ENCODE measurements around the gene ZNF782.
"Not testable (repeated sequence)": the region's sequence is repeated elsewhere in the genome, so short reads cannot be mapped to it uniquely, and the experiment has no call there.

ZNF782 gene

GRCh38 chr9:96853781-96854650, at the start of gene ZNF782:
TSS of gene ZNF782 (minus strand) at chr9:96854514. CDS start at chr9:96851961, 2,553 bp downstream.
- no peaks in the 10 kb centered on the region; the same call in 1 of the 2 replicates for H3K36me3 ChIP-seq (ENCODE audit: insufficient read depth, low read length)
- peak within 1 kb of the TSS; percentile 90 for H3K4me3 ChIP-seq
- H3K27ac ChIP-seq = no peak within 1 kb of the TSS

DNA sequence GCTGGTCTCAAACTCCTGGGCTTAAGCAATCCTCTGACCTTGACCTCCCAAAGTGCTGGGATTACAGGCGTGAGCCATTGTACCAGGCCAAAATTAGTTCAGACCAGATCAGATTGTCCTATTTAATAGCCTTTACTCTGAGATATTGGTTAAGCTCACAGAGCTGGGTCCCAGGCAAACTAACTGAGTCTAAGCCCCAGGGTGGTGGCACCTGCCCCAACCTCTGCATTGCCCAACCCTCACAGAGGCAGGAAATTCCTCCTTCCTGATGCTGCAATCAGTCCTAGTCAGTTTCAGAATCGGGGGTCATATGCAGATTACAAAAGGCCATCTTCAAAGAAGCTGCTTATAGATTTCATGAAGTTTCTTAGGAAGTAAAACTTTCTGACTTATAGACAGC, 45.7 kb upstream of the ZNF782 start:
- not testable (repeated sequence) for H3K9ac ChIP-seq (ENCODE audit: insufficient read length); H3K9me3 ChIP-seq (ENCODE audit: low read depth, low read length); H3K36me3 ChIP-seq (ENCODE audit: insufficient read depth, low read length); H3K27ac ChIP-seq; DNase-seq (ENCODE audit: low read depth, low spot score); H3K4me3 ChIP-seq

More at GRCh38 chr9:96853781-96854650, at the start of gene ZNF782:
- H3K9me3 ChIP-seq (ENCODE audit: low read depth, low read length) = no peaks in the 10 kb centered on the region; the same call in 1 of the 2 replicates
- H3K9ac ChIP-seq (ENCODE audit: insufficient read length) = peak within 1 kb of the TSS; percentile 89
- DNase-seq (ENCODE audit: low read depth, low spot score) = peak; percentile 83
- TF ChIP-seq EZH2 (IDR thresholded peaks at IDR 0.05) (no peak), POLR2AphosphoS5 (IDR thresholded peaks at IDR 0.05; ENCODE audit: borderline replicate concordance, low read depth, low read length) (peak; percentile 90), FOXP2 (optimal IDR thresholded peaks at IDR 0.05; ENCODE audit: control extremely low read depth, extremely low read length, insufficient read depth) (no peak)

GRCh38 chr9:96892131-96892530, 37.8 kb upstream of the ZNF782 start:
- Histone ChIP-seq H3K4me3 (no peak overlapping the region), H3K27ac (no peak overlapping the region), H3K9me3 (ENCODE audit: low read depth, low read length) (no peaks in the 10 kb centered on the region), H3K9ac (ENCODE audit: insufficient read length) (no peak overlapping the region), H3K36me3 (ENCODE audit: insufficient read depth, low read length) (peaks cover 8% of the 10 kb centered on the region; the same call in 1 of the 2 replicates)
- DNase-seq (ENCODE audit: low read depth, low spot score) = no peak
- TF ChIP-seq FOXP2 (optimal IDR thresholded peaks at IDR 0.05; ENCODE audit: control extremely low read depth, extremely low read length, insufficient read depth) (no peak), EZH2 (IDR thresholded peaks at IDR 0.05) (no peak), POLR2AphosphoS5 (IDR thresholded peaks at IDR 0.05; ENCODE audit: borderline replicate concordance, low read depth, low read length) (no peak)

DNA sequence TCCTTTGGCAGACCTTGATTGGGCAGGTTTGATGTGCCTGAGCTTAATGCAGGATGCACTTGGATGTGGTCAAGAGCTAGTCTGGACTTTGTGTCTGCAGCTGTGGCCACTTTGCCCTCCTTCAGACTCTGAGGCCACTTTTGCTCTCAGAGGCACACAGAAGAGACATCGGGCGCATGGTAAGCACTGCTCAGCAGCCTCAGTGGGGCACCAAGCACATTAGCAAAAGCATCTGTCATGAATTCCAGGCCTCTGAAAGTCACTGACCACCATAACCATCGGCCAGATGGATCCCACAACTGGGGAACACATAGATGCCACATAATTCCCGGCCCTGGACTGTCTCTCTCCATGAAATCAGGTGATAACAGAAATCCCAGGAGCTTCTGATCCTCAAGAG, 34.3 kb upstream of the ZNF782 start:
- TF ChIP-seq POLR2AphosphoS5 (IDR thresholded peaks at IDR 0.05; ENCODE audit: borderline replicate concordance, low read depth, low read length) = no peak
- no peak for TF ChIP-seq FOXP2 (optimal IDR thresholded peaks at IDR 0.05; ENCODE audit: control extremely low read depth, extremely low read length, insufficient read depth)
- TF ChIP-seq EZH2 (IDR thresholded peaks at IDR 0.05) = no peak
- no peak overlapping the region for H3K27ac ChIP-seq

DNA sequence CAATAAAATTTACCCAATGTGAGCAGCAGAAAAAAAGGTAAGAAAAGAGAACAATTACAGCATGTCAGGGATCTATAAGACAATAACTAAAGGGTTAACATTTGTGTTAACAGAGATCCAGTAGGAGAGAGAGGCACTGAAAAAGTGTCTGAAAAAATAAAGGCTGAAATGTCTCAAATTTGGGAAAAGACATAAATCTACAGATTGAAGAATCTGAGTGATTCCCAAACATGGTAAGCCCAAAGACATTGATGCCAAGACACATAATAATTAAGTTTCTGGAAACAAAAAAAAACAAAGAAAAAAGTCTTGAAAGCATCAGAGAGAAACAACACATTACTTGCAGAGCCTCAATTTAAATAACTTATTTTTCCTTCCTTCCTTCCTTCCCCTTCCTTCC, 31.1 kb upstream of the ZNF782 start:
- TF ChIP-seq POLR2AphosphoS5 (IDR thresholded peaks at IDR 0.05; ENCODE audit: borderline replicate concordance, low read depth, low read length) (no peak), EZH2 (IDR thresholded peaks at IDR 0.05) (no peak), FOXP2 (optimal IDR thresholded peaks at IDR 0.05; ENCODE audit: control extremely low read depth, extremely low read length, insufficient read depth) (no peak)
- Histone ChIP-seq H3K9me3 (ENCODE audit: low read depth, low read length) (no peaks in the 10 kb centered on the region), H3K9ac (ENCODE audit: insufficient read length) (no peak overlapping the region), H3K36me3 (ENCODE audit: insufficient read depth, low read length) (no peaks in the 10 kb centered on the region), H3K4me3 (no peak overlapping the region), H3K27ac (no peak overlapping the region)
- DNase-seq (ENCODE audit: low read depth, low spot score) = no peak

More for the DNA sequence above, 34.3 kb upstream of the ZNF782 start:
- Histone ChIP-seq H3K9me3 (ENCODE audit: low read depth, low read length) (no peaks in the 10 kb centered on the region), H3K36me3 (ENCODE audit: insufficient read depth, low read length) (no peaks in the 10 kb centered on the region), H3K9ac (ENCODE audit: insufficient read length) (no peak overlapping the region), H3K4me3 (no peak overlapping the region)
- no peak for DNase-seq (ENCODE audit: low read depth, low spot score)

DNA sequence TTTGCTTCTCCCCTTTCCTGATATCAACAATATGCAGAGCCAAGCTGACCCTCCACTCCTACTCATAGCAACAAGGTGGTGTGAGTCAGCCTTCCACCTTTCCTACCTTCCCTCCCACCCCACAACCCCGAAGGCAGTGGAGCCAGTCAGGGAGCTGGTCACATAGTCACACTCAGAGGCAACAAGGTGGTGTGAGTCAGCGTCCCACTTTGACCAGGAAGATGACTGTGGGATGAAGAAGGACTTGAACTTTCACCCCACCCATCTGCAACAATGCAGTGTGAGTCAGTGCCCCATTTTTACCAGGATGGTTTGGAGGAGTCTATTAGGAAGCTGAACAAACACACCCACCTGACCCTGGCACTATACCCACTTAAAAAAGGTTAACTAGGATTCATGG, 30.1 kb upstream of the ZNF782 start:
- no peak for DNase-seq (ENCODE audit: low read depth, low spot score)
- TF ChIP-seq POLR2AphosphoS5 (IDR thresholded peaks at IDR 0.05; ENCODE audit: borderline replicate concordance, low read depth, low read length) (no peak), EZH2 (IDR thresholded peaks at IDR 0.05) (no peak), FOXP2 (optimal IDR thresholded peaks at IDR 0.05; ENCODE audit: control extremely low read depth, extremely low read length, insufficient read depth) (no peak)
- no peaks in the 10 kb centered on the region for H3K36me3 ChIP-seq (ENCODE audit: insufficient read depth, low read length)
- H3K9ac ChIP-seq (ENCODE audit: insufficient read length) = no peak overlapping the region
- no peak overlapping the region for H3K4me3 ChIP-seq
- no peak overlapping the region for H3K27ac ChIP-seq
- H3K9me3 ChIP-seq (ENCODE audit: low read depth, low read length) = no peaks in the 10 kb centered on the region

- Histone ChIP-seq H3K27ac (no peak overlapping the region), H3K4me3 (no peak overlapping the region)
These were observed 29.6 kb upstream of the ZNF782 start for GRCh38 chr9:96883922-96884321.

GRCh38 chr9:96877269-96877668, 23.0 kb upstream of the ZNF782 start:
- Histone ChIP-seq H3K36me3 (ENCODE audit: insufficient read depth, low read length) (no peaks in the 10 kb centered on the region), H3K4me3 (no peak overlapping the region), H3K9me3 (ENCODE audit: low read depth, low read length) (no peaks in the 10 kb centered on the region), H3K27ac (no peak overlapping the region), H3K9ac (ENCODE audit: insufficient read length) (no peak overlapping the region)
- DNase-seq (ENCODE audit: low read depth, low spot score) = no peak
- TF ChIP-seq EZH2 (IDR thresholded peaks at IDR 0.05) (no peak), FOXP2 (optimal IDR thresholded peaks at IDR 0.05; ENCODE audit: control extremely low read depth, extremely low read length, insufficient read depth) (no peak), POLR2AphosphoS5 (IDR thresholded peaks at IDR 0.05; ENCODE audit: borderline replicate concordance, low read depth, low read length) (no peak)

More at GRCh38 chr9:96883922-96884321, 29.6 kb upstream of the ZNF782 start:
- no peak for DNase-seq (ENCODE audit: low read depth, low spot score)
- Histone ChIP-seq H3K9me3 (ENCODE audit: low read depth, low read length) (no peaks in the 10 kb centered on the region), H3K9ac (ENCODE audit: insufficient read length) (no peak overlapping the region), H3K36me3 (ENCODE audit: insufficient read depth, low read length) (no peaks in the 10 kb centered on the region)
- TF ChIP-seq POLR2AphosphoS5 (IDR thresholded peaks at IDR 0.05; ENCODE audit: borderline replicate concordance, low read depth, low read length) (no peak), FOXP2 (optimal IDR thresholded peaks at IDR 0.05; ENCODE audit: control extremely low read depth, extremely low read length, insufficient read depth) (no peak), EZH2 (IDR thresholded peaks at IDR 0.05) (no peak)
